GM04503 (cell line): ENCODE measurements around the gene DOCK3.

Experiments
- DNase-seq: peaks from one replicate; pipeline ENCODE4 v3.0.0-alpha.2; 2012; ENCODE audit warnings: low read depth

The DOCK3 gene

GRCh38 chr3:51388286-51389029, 713.7 kb downstream of the DOCK3 start:
- DNase-seq: no peak

- no peak for DNase-seq
Observed at GRCh38 chr3:51389423-51390183, 714.9 kb downstream of the DOCK3 start.

- DNase-seq: no peak
Observed at GRCh38 chr3:51390246-51391074, 715.7 kb downstream of the DOCK3 start.

GRCh38 chr3:51391075-51391565, 716.4 kb downstream of the DOCK3 start, which contains the start of gene RBM15B:
Gene RBM15B (plus strand): TSS chr3:51391285. CDS start chr3:51391400, 115 bp downstream.
- peak; percentile 67 for DNase-seq

GRCh38 chr3:51391566-51392354, 717.0 kb downstream of the DOCK3 start:
- DNase-seq: no peak

- no peak for DNase-seq
Observed at GRCh38 chr3:51392355-51393133, 717.8 kb downstream of the DOCK3 start.

- DNase-seq: no peak
Observed at GRCh38 chr3:51393134-51393495, 718.4 kb downstream of the DOCK3 start.

- no peak for DNase-seq
Observed at GRCh38 chr3:51393564-51393963, 718.8 kb downstream of the DOCK3 start.

GRCh38 chr3:51394541-51394940, 719.8 kb downstream of the DOCK3 start:
- DNase-seq: no peak

GRCh38 chr3:51395493-51396213, 720.9 kb downstream of the DOCK3 start:
- no peak for DNase-seq

GRCh38 chr3:51396401-51396800, 721.7 kb downstream of the DOCK3 start:
- DNase-seq: no peak

GRCh38 chr3:51397392-51397791, 722.7 kb downstream of the DOCK3 start:
- DNase-seq: no peak

GRCh38 chr3:51398595-51399310, 724.0 kb downstream of the DOCK3 start:
- no peak for DNase-seq

GRCh38 chr3:51400166-51400565, 725.4 kb downstream of the DOCK3 start:
- no peak for DNase-seq

GRCh38 chr3:51401735-51402134, 727.0 kb downstream of the DOCK3 start:
- no peak for DNase-seq

- no peak for DNase-seq
Observed at GRCh38 chr3:51403675-51404074, 728.9 kb downstream of the DOCK3 start.

- no peak for DNase-seq
Observed at GRCh38 chr3:51408021-51408420, 733.3 kb downstream of the DOCK3 start.

- no peak for DNase-seq
Observed at GRCh38 chr3:51408813-51409212, 734.1 kb downstream of the DOCK3 start.

GRCh38 chr3:51422211-51422610, 747.5 kb downstream of the DOCK3 start:
- no peak for DNase-seq
